A549 (cell line): Measurements from ENCODE around the gene TMEM182.

ENCODE experiments used
- CBX2 ChIP-seq: fragments of 200-600 bp; sonication (generic); IDR thresholded peaks from 2 replicates; pipeline ENCODE4 v1.6.1; 2016; ENCODE audit warnings: low read depth, mild to moderate bottlenecking, borderline replicate concordance
- CEBPB ChIP-seq, 2 experiments: fragments of >200 bp in 1 of 2; sonication (Bioruptor Twin) in 1 of 2; formaldehyde crosslinking in 1 of 2; IDR thresholded peaks; 2 replicates each; pipeline ENCODE4 v1.6.1; 2012 to 2016
- CHD2 ChIP-seq: fragments of 150-350 bp; IDR thresholded peaks from 2 replicates; pipeline ENCODE4 v1.6.1; 2014; ENCODE audit warnings: low read length; ENCODE audit not compliant: partially characterized antibody
- CTCF ChIP-seq: fragments of >200 bp; sonication (Bioruptor Twin); formaldehyde crosslinking; IDR thresholded peaks from 3 replicates; pipeline ENCODE4 v1.5.1; 2016
- EP300 ChIP-seq, 2 experiments: fragments of >200 bp; sonication (Bioruptor Twin); formaldehyde crosslinking; IDR thresholded peaks; 2 replicates in 1 of 2; 3 replicates in 1 of 2; pipeline ENCODE4 v1.6.1; 2016 to 2017
- POLR2A ChIP-seq: IDR thresholded peaks from 2 replicates; pipeline ENCODE4 v1.6.1; 2012; ENCODE audit warnings: mild to moderate bottlenecking, low read length
- RAD21 ChIP-seq, 2 experiments: fragments of >200 bp in 1 of 2; sonication (Bioruptor Twin) in 1 of 2; formaldehyde crosslinking in 1 of 2; IDR thresholded peaks in 1 of 2; conservative IDR thresholded peaks in 1 of 2; 2 replicates in 1 of 2; 3 replicates in 1 of 2; pipeline ENCODE4 v1.6.1; 2012 to 2018; ENCODE audit warnings: inconsistent platforms in 1 of 2
- REST ChIP-seq: fragments of 200-600 bp; sonication (generic); IDR thresholded peaks from 2 replicates; pipeline ENCODE4 v1.6.1; 2016; ENCODE audit warnings: antibody characterized with exemption, mild to moderate bottlenecking, moderate library complexity

- no peak for TF ChIP-seq REST
- no peak for TF ChIP-seq CTCF
- no peak for TF ChIP-seq RAD21 (conservative IDR thresholded peaks at IDR 0.05 in 1 of 2, IDR thresholded peaks at IDR 0.05 in 1 of 2)
- no peak for TF ChIP-seq EP300 (IDR thresholded peaks at IDR 0.05)
- no peak for TF ChIP-seq POLR2A
- no peak for TF ChIP-seq CEBPB (IDR thresholded peaks at IDR 0.05)
- no peak for TF ChIP-seq CBX2
- no peak for TF ChIP-seq CHD2
These were observed 11.9 kb upstream of the TMEM182 start for GRCh38 chr2:102749938-102750337.
